H9 (cell line): Measurements from ENCODE around the gene LHPP. TPM values are rescaled to one million over a fixed set of nuclear protein-coding genes. Genes with fewer than 3 reads are reported as not detected.

Experiments used
- DNase-seq: peaks from one replicate; pipeline ENCODE4 v3.0.0-alpha.2; 2017
- H2AFZ ChIP-seq: one replicate; pipeline ENCODE4 v1.6.1; 2013; ENCODE audit warnings: mild to moderate bottlenecking, low read length, control low read depth, moderate library complexity
- H2AK5ac ChIP-seq: 2 replicates; pipeline ENCODE4 v1.6.1; 2013; ENCODE audit warnings: low read length, control low read depth, mixed read lengths; ENCODE audit not compliant: insufficient read length
- H2BK120ac ChIP-seq: one replicate; pipeline ENCODE4 v1.6.1; 2013; ENCODE audit warnings: low read depth, mild to moderate bottlenecking, low read length, control low read depth, inconsistent platforms; ENCODE audit not compliant: poor library complexity, severe bottlenecking
- H2BK12ac ChIP-seq: 2 replicates; pipeline ENCODE4 v1.6.1; 2013; ENCODE audit warnings: low read length, control low read depth, mixed read lengths, low read depth; ENCODE audit not compliant: insufficient read length
- H2BK15ac ChIP-seq: 2 replicates; pipeline ENCODE4 v1.6.1; 2013; ENCODE audit warnings: low read depth, low read length, control low read depth
- H2BK20ac ChIP-seq: one replicate; pipeline ENCODE4 v1.6.1; 2013; ENCODE audit warnings: low read depth, mild to moderate bottlenecking, low read length, control low read depth, inconsistent platforms; ENCODE audit not compliant: poor library complexity, severe bottlenecking
- H2BK5ac ChIP-seq: 2 replicates; pipeline ENCODE4 v1.6.1; 2013; ENCODE audit warnings: low read length, control low read depth, mixed read lengths; ENCODE audit not compliant: insufficient read length
- H3K14ac ChIP-seq: 2 replicates; pipeline ENCODE4 v1.6.1; 2013; ENCODE audit warnings: low read length, control low read depth; ENCODE audit not compliant: insufficient read depth
- H3K18ac ChIP-seq: 2 replicates; pipeline ENCODE4 v1.6.1; 2013; ENCODE audit warnings: low read depth, mild to moderate bottlenecking, mixed read lengths, low read length, control low read depth; ENCODE audit not compliant: insufficient read length
- H3K23ac ChIP-seq: 2 replicates; pipeline ENCODE4 v1.6.1; 2013; ENCODE audit warnings: low read length, control low read depth, mixed read lengths, low read depth; ENCODE audit not compliant: insufficient read length
- H3K23me2 ChIP-seq: 2 replicates; pipeline ENCODE4 v1.6.1; 2013; ENCODE audit warnings: low read depth, mild to moderate bottlenecking, mixed read lengths, low read length, control low read depth; ENCODE audit not compliant: insufficient read length, poor library complexity, severe bottlenecking
- H3K27ac ChIP-seq: 2 replicates; pipeline ENCODE4 v1.5.1; 2013; ENCODE audit warnings: low read length, control low read depth, mixed read lengths, low read depth; ENCODE audit not compliant: insufficient read length
- H3K27me3 ChIP-seq: 2 replicates; pipeline ENCODE4 v1.6.1; 2013; ENCODE audit warnings: low read length, control low read depth, inconsistent platforms; ENCODE audit not compliant: insufficient read depth
- H3K4ac ChIP-seq: 2 replicates; pipeline ENCODE4 v1.6.1; 2013; ENCODE audit warnings: low read depth, mild to moderate bottlenecking, control low read depth, inconsistent platforms, low read length, moderate library complexity
- H3K4me1 ChIP-seq: 2 replicates; pipeline ENCODE4 v1.6.1; 2013; ENCODE audit warnings: low read length, control low read depth, inconsistent platforms; ENCODE audit not compliant: insufficient read depth
- H3K4me2 ChIP-seq: 2 replicates; pipeline ENCODE4 v1.6.1; 2013; ENCODE audit warnings: low read length, control low read depth, mixed read lengths; ENCODE audit not compliant: insufficient read length, insufficient read depth
- H3K56ac ChIP-seq: 2 replicates; pipeline ENCODE4 v1.6.1; 2013; ENCODE audit warnings: low read depth, mild to moderate bottlenecking, mixed read lengths, low read length, control low read depth; ENCODE audit not compliant: insufficient read length
- H3K79me1 ChIP-seq: 2 replicates; pipeline ENCODE4 v1.6.1; 2013; ENCODE audit warnings: low read depth, mild to moderate bottlenecking, moderate library complexity, low read length, control low read depth, inconsistent platforms; ENCODE audit not compliant: insufficient read depth, poor library complexity, severe bottlenecking
- H3K79me2 ChIP-seq: 2 replicates; pipeline ENCODE4 v1.6.1; 2013; ENCODE audit warnings: low read length, control low read depth, inconsistent platforms; ENCODE audit not compliant: insufficient read depth
- H3K9ac ChIP-seq: 2 replicates; pipeline ENCODE4 v1.6.1; 2013; ENCODE audit warnings: low read length, control low read depth, mixed read lengths; ENCODE audit not compliant: insufficient read length; ENCODE audit errors: extremely low read depth
- H3K9me3 ChIP-seq: one replicate; pipeline ENCODE4 v1.6.1; 2013; ENCODE audit warnings: low read depth, low read length, inconsistent platforms; ENCODE audit not compliant: control insufficient read depth
- H3T11ph ChIP-seq: one replicate; pipeline ENCODE4 v1.6.1; 2013; ENCODE audit warnings: mild to moderate bottlenecking, low read length, control low read depth, inconsistent platforms
- H4K20me1 ChIP-seq: one replicate; pipeline ENCODE4 v1.6.1; 2013; ENCODE audit not compliant: control insufficient read depth, insufficient read length, insufficient read depth
- H4K5ac ChIP-seq: 2 replicates; pipeline ENCODE4 v1.6.1; 2013; ENCODE audit warnings: low read depth, mild to moderate bottlenecking, mixed read lengths, low read length, control low read depth; ENCODE audit not compliant: insufficient read length
- H4K8ac ChIP-seq: replicated peaks from 2 replicates; pipeline ENCODE4 v1.6.1; 2013; ENCODE audit warnings: low read length, control low read depth, mixed read lengths, low read depth; ENCODE audit not compliant: insufficient read length
- H4K91ac ChIP-seq: 2 replicates; pipeline ENCODE4 v1.6.1; 2013; ENCODE audit warnings: low read depth, mild to moderate bottlenecking, moderate library complexity, mixed read lengths, low read length, control low read depth; ENCODE audit not compliant: insufficient read length
- H3K27ac Mint-ChIP-seq, 3 experiments: 2 replicates in 2 of 3; 3 replicates in 1 of 3; pipeline ENCODE4 v1.8.0; 2020 to 2021; ENCODE audit warnings: mixed read lengths in 3 of 3, mild to moderate bottlenecking in 1 of 3, moderate library complexity in 1 of 3
- H3K27me3 Mint-ChIP-seq: 2 replicates; pipeline ENCODE4 v1.8.0; 2021; ENCODE audit warnings: low read depth, mild to moderate bottlenecking, moderate library complexity, mixed read lengths
- H3K36me3 Mint-ChIP-seq, 3 experiments: 2 replicates in 2 of 3; 3 replicates in 1 of 3; pipeline ENCODE4 v1.8.0; 2020 to 2021; ENCODE audit warnings: low read depth in 3 of 3, mixed read lengths in 3 of 3; ENCODE audit not compliant: insufficient read depth in 1 of 3
- H3K4me1 Mint-ChIP-seq, 2 experiments: 2 replicates each; pipeline ENCODE4 v1.8.0; 2020; ENCODE audit warnings: mixed read lengths in 2 of 2
- H3K4me3 Mint-ChIP-seq, 2 experiments: 2 replicates in 1 of 2; 3 replicates in 1 of 2; pipeline ENCODE4 v1.8.0; 2020 to 2021; ENCODE audit warnings: mild to moderate bottlenecking in 2 of 2, mixed read lengths in 2 of 2, moderate library complexity in 1 of 2
- H3K9me3 Mint-ChIP-seq, 2 experiments: 2 replicates in 1 of 2; 3 replicates in 1 of 2; pipeline ENCODE4 v1.8.0; 2020; ENCODE audit warnings: mild to moderate bottlenecking in 2 of 2, mixed read lengths in 2 of 2, moderate library complexity in 1 of 2
- WGBS: extraction: QIAGEN DNeasy Blood & Tissue Kit; methylation state at CpG from one replicate; pipeline ENCODE4 v1.1.7; 2013; ENCODE audit warnings: missing lambda C conversion rate, low lambda C conversion rate, mixed read lengths; ENCODE audit not compliant: insufficient read length; ENCODE audit errors: extremely low coverage; 5-methylcytosine and 5-hydroxymethylcytosine counted together
- total RNA-seq: library from RNA; stranded (reverse); gene quantifications from 2 replicates; pipeline ENCODE4 v1.2.1, GENCODE V29; 2021
- TF ChIP-seq, protein P1 (sequence below): fragments of 200-600 bp; sonication (generic); conservative IDR thresholded peaks from 3 replicates; pipeline ENCODE4 v1.8.0; 2021; ENCODE audit warnings: antibody characterized with exemption, mild to moderate bottlenecking

LHPP gene
- total RNA-seq, 1 experiment from 2014 or later, result 29.6 TPM

DNA sequence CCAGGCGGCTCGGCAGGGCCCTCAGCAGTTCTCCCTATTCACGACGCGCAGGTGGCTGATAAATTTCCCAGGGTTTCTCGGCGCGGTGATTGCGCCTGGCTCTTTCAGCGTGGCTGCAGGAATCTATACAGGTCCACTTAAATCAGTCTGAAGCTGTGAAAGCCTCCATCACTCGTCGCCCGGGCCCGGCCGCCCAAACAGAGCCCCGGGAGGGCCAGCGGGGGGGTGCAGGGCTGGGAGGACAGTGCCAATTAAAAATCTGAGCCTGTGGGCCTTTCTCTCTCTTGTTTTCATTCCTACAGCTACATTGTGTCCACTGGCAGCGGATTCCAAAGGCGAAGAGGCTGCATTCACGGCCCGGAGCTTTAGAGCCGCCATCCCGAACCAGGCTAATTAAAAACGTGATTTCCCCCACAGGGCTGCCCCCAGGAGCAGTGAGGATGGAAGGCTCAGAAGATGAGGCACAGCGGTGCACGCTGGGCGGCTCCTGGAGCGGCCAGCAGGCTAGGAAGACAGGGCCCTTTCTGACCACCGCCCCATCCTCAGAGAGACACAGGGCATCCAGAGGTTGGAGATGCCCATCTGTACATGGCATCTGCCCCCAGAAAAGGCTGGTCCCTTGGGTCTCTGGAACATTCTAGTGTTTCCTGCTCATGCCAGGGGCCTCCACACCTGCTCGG lies 181.8 kb downstream of the LHPP start:
- H3K27ac ChIP-seq, result no peak overlapping the region
- no CpG with 5 or more reads among the region's 30 CpGs for WGBS
- Mint-ChIP-seq H3K4me1 (peaks cover 7 to 16% of the 10 kb centered on the region in 2 experiments), H3K27ac (peak overlapping the region in 1 of 3 experiments; percentile 34; a peak in 1 of 7 replicates), H3K9me3 (no peaks in the 10 kb centered on the region), H3K4me3 (no peak overlapping the region), H3K27me3 (no peaks in the 10 kb centered on the region), H3K36me3 (peaks cover 0 to 2% (median 0%) of the 10 kb centered on the region in 3 experiments; a peak in 1 of 7 replicates)
- H3K9ac ChIP-seq, result no peak overlapping the region
- no peak overlapping the region for H3K14ac ChIP-seq
- H4K91ac ChIP-seq, result no peak overlapping the region
- no peak for DNase-seq
- no peaks in the 10 kb centered on the region for H3K27me3 ChIP-seq
- no peak overlapping the region for H3K56ac ChIP-seq
- H3K4ac ChIP-seq, result no peak overlapping the region
- H2BK12ac ChIP-seq, result no peak overlapping the region
- H3K18ac ChIP-seq, result no peak overlapping the region
- H2AK5ac ChIP-seq, result no peak overlapping the region
- H3K4me2 ChIP-seq, result no peak overlapping the region
- H3K23ac ChIP-seq, result no peak overlapping the region
- TF ChIP-seq, protein P1, sequence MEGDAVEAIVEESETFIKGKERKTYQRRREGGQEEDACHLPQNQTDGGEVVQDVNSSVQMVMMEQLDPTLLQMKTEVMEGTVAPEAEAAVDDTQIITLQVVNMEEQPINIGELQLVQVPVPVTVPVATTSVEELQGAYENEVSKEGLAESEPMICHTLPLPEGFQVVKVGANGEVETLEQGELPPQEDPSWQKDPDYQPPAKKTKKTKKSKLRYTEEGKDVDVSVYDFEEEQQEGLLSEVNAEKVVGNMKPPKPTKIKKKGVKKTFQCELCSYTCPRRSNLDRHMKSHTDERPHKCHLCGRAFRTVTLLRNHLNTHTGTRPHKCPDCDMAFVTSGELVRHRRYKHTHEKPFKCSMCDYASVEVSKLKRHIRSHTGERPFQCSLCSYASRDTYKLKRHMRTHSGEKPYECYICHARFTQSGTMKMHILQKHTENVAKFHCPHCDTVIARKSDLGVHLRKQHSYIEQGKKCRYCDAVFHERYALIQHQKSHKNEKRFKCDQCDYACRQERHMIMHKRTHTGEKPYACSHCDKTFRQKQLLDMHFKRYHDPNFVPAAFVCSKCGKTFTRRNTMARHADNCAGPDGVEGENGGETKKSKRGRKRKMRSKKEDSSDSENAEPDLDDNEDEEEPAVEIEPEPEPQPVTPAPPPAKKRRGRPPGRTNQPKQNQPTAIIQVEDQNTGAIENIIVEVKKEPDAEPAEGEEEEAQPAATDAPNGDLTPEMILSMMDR, result no peak
- H4K20me1 ChIP-seq, result no peaks in the 10 kb centered on the region
- H3K9me3 ChIP-seq, result no peaks in the 10 kb centered on the region
- H2AFZ ChIP-seq, result no peak overlapping the region
- H3K79me2 ChIP-seq, result 0 out of 2 replicates have a peak, but pooled peaks cover 3% of the 10 kb centered on the region
- no peaks in the 10 kb centered on the region; the same call in 1 of the 2 replicates for H3K4me1 ChIP-seq
- no peak overlapping the region for H2BK5ac ChIP-seq
- H4K8ac ChIP-seq, result no peak overlapping the region
- no peak overlapping the region for H4K5ac ChIP-seq
- H3K79me1 ChIP-seq, result no peaks in the 10 kb centered on the region
- H3K23me2 ChIP-seq, result no peaks in the 10 kb centered on the region
- H2BK20ac ChIP-seq, result no peak overlapping the region
- no peak overlapping the region for H2BK120ac ChIP-seq
- H3T11ph ChIP-seq, result no peak overlapping the region
- no peak overlapping the region for H2BK15ac ChIP-seq
